Stomach (tissue), 9 donors: ENCODE data around the gene IL17RE. TPM values are rescaled to one million over a fixed set of nuclear protein-coding genes. Genes with fewer than 3 reads are reported as not detected.

Experiments used
- DNase-seq, 2 donors: peaks; one replicate each; pipeline versions ENCODE4 v3.0.0 to v3.0.0-alpha.2; 2013 to 2019
- H3K27ac ChIP-seq, 5 donors: fragments of 200-600 bp in 4 of 5; sonication (generic) in 4 of 5; one replicate each; pipeline ENCODE4 v1.5.1; 2013 to 2019; ENCODE audit warnings: mild to moderate bottlenecking in 1 of 5, moderate library complexity in 1 of 5
- H3K27me3 ChIP-seq, 3 donors: fragments of 200-600 bp; sonication (generic); one replicate each; pipeline ENCODE4 v1.5.1; 2017 to 2019; ENCODE audit warnings: mixed run types in 1 of 3
- H3K36me3 ChIP-seq, 4 donors: fragments of 200-600 bp; sonication (generic); 1 replicate in 3 of 4; 2 replicates in 1 of 4; pipeline ENCODE4 v1.5.1; 2016 to 2019
- H3K4me1 ChIP-seq, 4 donors: fragments of 200-600 bp; sonication (generic); one replicate each; pipeline ENCODE4 v1.5.1; 2016 to 2019
- H3K4me3 ChIP-seq, 4 donors: fragments of 200-600 bp; sonication (generic) in 3 of 4; one replicate each; pipeline ENCODE4 v1.5.1; 2016 to 2019; ENCODE audit warnings: mild to moderate bottlenecking in 1 of 4
- H3K9me3 ChIP-seq, 4 donors: fragments of 200-600 bp; sonication (generic); one replicate each; pipeline ENCODE4 v1.5.1; 2016 to 2019
- EP300 ChIP-seq: sonication (generic); formaldehyde crosslinking; IDR thresholded peaks from one replicate; pipeline ENCODE4 v1.6.1; 2017; ENCODE audit warnings: antibody characterized with exemption
- POLR2A ChIP-seq, 4 donors: fragments of 450-650 bp; IDR thresholded peaks; one replicate each; pipeline ENCODE4 v1.6.1; 2016; ENCODE audit warnings: antibody characterized with exemption in 4 of 4, control low read depth in 2 of 4, mild to moderate bottlenecking in 1 of 4, moderate library complexity in 1 of 4
- POLR2AphosphoS5 ChIP-seq, 3 donors: sonication (generic); formaldehyde crosslinking; IDR thresholded peaks; one replicate each; pipeline ENCODE4 v1.6.1; 2016; ENCODE audit warnings: antibody characterized with exemption in 3 of 3
- WGBS, 5 donors: extraction: QIAGEN DNeasy Blood & Tissue Kit in 3 of 5; methylation state at CpG; one replicate each; pipeline versions ENCODE4 v1.1.5 to v1.1.7; 2013 to 2018; 5-methylcytosine and 5-hydroxymethylcytosine counted together
- intact Hi-C: fragments of 100-400 bp; cut with DNase I; formaldehyde crosslinking; loops from one replicate; pipeline ENCODE4 v1.15.1; 2023; ENCODE audit warnings: low total_unique reads
- polyA plus RNA-seq, 3 donors: library from polyadenylated mRNA; stranded (reverse); fragments of 200-250 nt; gene quantifications; one replicate each; pipeline ENCODE4 v1.2.3, GENCODE V29; 2013
- total RNA-seq, 5 donors: library from RNA; depleted of rRNA; stranded (reverse); fragments of >200 nt; gene quantifications; one replicate each; pipeline versions ENCODE4 v1.1.0 to v1.2.3, GENCODE V29; 2014 to 2016
- TF ChIP-seq, protein P1 (sequence below), 7 experiments: fragments of 450-650 bp in 4 of 7; fragments of 200-600 bp in 3 of 7; sonication (generic) in 3 of 7; IDR thresholded peaks; one replicate each; pipeline ENCODE4 v1.5.1; 2016 to 2019; ENCODE audit warnings: antibody characterized with exemption in 7 of 7, control low read depth in 2 of 7, mild to moderate bottlenecking in 1 of 7
- donor health status: healthy with polysubstance abuse.
- donor health status: Bipolar disorder and iron deficiency.
- donor health status: healthy.

IL17RE gene
- total and polyA plus RNA-seq, 8 donors, result 10.3 to 301 (median 40.7) TPM

GRCh38 chr3:9859530-9860025 lies 43.1 kb upstream of the IL17RE start:
- H3K27me3 ChIP-seq, result no peaks in the 10 kb centered on the region
- H3K27ac ChIP-seq, result no peak overlapping the region
- WGBS, 5 donors, result 84 to 88% (median 87%) methylated on average over 10 to 12 of the region's 12 CpGs
- no peaks in the 10 kb centered on the region for H3K36me3 ChIP-seq
- no peak overlapping the region for H3K4me3 ChIP-seq
- H3K4me1 ChIP-seq, result peaks cover 14 to 25% (median 19%) of the 10 kb centered on the region in 4 donors
- intact Hi-C loops, result no loop called here
- H3K9me3 ChIP-seq, result no peaks in the 10 kb centered on the region
- no peak for TF ChIP-seq POLR2A (IDR thresholded peaks at IDR 0.05)
- TF ChIP-seq POLR2AphosphoS5 (IDR thresholded peaks at IDR 0.05), result no peak
- TF ChIP-seq, protein P1, sequence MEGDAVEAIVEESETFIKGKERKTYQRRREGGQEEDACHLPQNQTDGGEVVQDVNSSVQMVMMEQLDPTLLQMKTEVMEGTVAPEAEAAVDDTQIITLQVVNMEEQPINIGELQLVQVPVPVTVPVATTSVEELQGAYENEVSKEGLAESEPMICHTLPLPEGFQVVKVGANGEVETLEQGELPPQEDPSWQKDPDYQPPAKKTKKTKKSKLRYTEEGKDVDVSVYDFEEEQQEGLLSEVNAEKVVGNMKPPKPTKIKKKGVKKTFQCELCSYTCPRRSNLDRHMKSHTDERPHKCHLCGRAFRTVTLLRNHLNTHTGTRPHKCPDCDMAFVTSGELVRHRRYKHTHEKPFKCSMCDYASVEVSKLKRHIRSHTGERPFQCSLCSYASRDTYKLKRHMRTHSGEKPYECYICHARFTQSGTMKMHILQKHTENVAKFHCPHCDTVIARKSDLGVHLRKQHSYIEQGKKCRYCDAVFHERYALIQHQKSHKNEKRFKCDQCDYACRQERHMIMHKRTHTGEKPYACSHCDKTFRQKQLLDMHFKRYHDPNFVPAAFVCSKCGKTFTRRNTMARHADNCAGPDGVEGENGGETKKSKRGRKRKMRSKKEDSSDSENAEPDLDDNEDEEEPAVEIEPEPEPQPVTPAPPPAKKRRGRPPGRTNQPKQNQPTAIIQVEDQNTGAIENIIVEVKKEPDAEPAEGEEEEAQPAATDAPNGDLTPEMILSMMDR (IDR thresholded peaks at IDR 0.05), result no peak
- TF ChIP-seq EP300, result no peak
- DNase-seq, result no peak

DNA sequence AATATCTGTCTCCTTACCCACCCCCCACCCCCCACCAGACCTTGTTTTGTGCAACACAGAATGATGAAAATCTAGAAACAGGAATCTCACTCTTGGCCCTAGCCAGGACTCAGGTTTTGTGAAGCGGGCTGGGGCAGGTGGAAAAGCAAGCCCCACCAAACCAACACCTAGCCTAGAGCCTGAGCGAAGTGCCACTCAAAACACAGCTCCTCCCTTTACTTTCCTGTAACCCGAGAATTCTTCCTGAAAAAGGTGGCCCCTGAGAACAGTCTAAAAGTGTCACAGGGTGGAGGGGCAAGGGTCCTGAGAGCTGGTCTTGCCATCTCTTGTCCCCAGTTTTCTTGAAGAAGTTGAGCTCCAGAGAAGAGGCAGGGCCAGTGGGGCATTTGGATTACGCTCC lies 41.4 kb upstream of the IL17RE start:
- no peaks in the 10 kb centered on the region for H3K36me3 ChIP-seq
- H3K9me3 ChIP-seq, result no peaks in the 10 kb centered on the region
- intact Hi-C loops, result no loop called here
- peak overlapping the region in 1 of 5 donors; percentile 86 for H3K27ac ChIP-seq
- no peak overlapping the region for H3K4me3 ChIP-seq
- H3K27me3 ChIP-seq, result no peaks in the 10 kb centered on the region
- WGBS, 5 donors, result 84 to 95% (median 89%) methylated on average over 4 of the region's 4 CpGs
- DNase-seq, result no peak
- peaks cover 14 to 35% (median 24%) of the 10 kb centered on the region in 4 donors for H3K4me1 ChIP-seq
- TF ChIP-seq, protein P1 (IDR thresholded peaks at IDR 0.05), result no peak
- TF ChIP-seq EP300 (no peak), POLR2A (IDR thresholded peaks at IDR 0.05) (no peak), POLR2AphosphoS5 (IDR thresholded peaks at IDR 0.05) (no peak)

- Histone ChIP-seq H3K9me3 (no peaks in the 10 kb centered on the region), H3K36me3 (no peaks in the 10 kb centered on the region), H3K27ac (peak overlapping the region in 2 of 5 donors; percentile 62 to 86), H3K4me1 (peaks cover 14 to 40% (median 24%) of the 10 kb centered on the region in 4 donors), H3K4me3 (no peak overlapping the region), H3K27me3 (no peaks in the 10 kb centered on the region)
- DNase-seq, result no peak
- 86 to 92% (median 89%) methylated on average over 5 of the region's 5 CpGs for WGBS, 5 donors
- no peak for TF ChIP-seq EP300
- no peak for TF ChIP-seq POLR2A (IDR thresholded peaks at IDR 0.05)
- TF ChIP-seq POLR2AphosphoS5 (IDR thresholded peaks at IDR 0.05), result no peak
- TF ChIP-seq, protein P1 (IDR thresholded peaks at IDR 0.05), result no peak
- intact Hi-C loops, result no loop called here
Observed at GRCh38 chr3:9861626-9862130, 41.0 kb upstream of the IL17RE start.

GRCh38 chr3:9862391-9863057 lies 40.1 kb upstream of the IL17RE start:
- Histone ChIP-seq H3K27me3 (no peaks in the 10 kb centered on the region), H3K4me1 (peaks cover 14 to 43% (median 24%) of the 10 kb centered on the region in 4 donors), H3K36me3 (no peaks in the 10 kb centered on the region), H3K27ac (peak overlapping the region in 3 of 5 donors; percentile 35 to 86 (median 62)), H3K4me3 (peak overlapping the region; percentile 42 to 55 (median 48)), H3K9me3 (no peaks in the 10 kb centered on the region)
- TF ChIP-seq POLR2A (IDR thresholded peaks at IDR 0.05), result no peak
- no peak for TF ChIP-seq EP300
- no peak for TF ChIP-seq POLR2AphosphoS5 (IDR thresholded peaks at IDR 0.05)
- TF ChIP-seq, protein P1 (IDR thresholded peaks at IDR 0.05), result peak in 5 of 7 experiments; percentile 7 to 62 (median 31)
- peak; percentile 66 to 85 for DNase-seq
- intact Hi-C loops, result no loop called here
- WGBS, 5 donors, result 8 to 21% (median 12%) methylated on average over 19 to 45 of the region's 45 CpGs
